ENCODE data around the gene KCMF1.

The KCMF1 gene

DNA sequence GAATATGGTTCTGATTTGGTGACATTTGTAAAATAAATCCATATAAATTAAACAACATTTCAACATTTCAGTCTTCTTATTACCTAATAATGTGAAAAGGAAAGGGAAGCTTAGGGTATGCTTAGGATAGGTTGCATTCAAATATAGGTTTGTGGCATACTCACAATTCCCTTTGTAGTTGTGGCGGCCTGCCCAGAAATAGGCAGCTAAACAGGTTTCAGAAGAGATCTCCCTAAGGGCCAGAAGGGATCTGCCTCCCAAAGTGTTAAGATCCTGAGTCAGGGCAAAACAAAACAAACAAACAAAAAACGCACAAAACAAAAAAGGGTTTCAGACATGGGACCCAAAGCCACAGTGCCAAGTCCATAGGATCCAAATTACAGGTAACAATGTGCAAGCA lies 120.9 kb downstream of the KCMF1 start:
- TF ChIP-seq, protein P1, sequence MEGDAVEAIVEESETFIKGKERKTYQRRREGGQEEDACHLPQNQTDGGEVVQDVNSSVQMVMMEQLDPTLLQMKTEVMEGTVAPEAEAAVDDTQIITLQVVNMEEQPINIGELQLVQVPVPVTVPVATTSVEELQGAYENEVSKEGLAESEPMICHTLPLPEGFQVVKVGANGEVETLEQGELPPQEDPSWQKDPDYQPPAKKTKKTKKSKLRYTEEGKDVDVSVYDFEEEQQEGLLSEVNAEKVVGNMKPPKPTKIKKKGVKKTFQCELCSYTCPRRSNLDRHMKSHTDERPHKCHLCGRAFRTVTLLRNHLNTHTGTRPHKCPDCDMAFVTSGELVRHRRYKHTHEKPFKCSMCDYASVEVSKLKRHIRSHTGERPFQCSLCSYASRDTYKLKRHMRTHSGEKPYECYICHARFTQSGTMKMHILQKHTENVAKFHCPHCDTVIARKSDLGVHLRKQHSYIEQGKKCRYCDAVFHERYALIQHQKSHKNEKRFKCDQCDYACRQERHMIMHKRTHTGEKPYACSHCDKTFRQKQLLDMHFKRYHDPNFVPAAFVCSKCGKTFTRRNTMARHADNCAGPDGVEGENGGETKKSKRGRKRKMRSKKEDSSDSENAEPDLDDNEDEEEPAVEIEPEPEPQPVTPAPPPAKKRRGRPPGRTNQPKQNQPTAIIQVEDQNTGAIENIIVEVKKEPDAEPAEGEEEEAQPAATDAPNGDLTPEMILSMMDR (IDR thresholded peaks at IDR 0.05; ENCODE audit: low read depth, low read length, missing control alignments) = no peak
- DNase-seq (ENCODE audit: low read depth) = no peak
- H3K4me3 ChIP-seq (ENCODE audit: low read depth, low read length) = no peak overlapping the region

DNA sequence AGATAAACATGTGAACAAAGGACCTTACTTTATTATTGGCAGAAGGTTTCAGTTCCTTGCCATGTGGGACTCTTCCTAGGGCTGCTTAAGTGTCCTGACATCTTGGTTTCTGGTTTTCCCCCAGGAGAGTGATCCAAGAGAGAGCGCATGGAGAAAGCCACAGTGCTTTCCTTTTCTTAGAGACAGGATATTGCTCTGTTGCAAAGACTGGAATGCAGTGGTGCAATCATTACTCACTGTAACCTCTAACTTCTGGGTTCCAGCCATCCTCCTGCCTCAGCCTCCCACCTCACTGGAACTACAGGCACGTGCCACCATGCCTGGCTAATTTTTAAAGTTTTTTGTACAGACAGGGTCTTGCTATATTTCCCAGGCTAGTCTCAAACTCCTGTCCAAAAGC lies 124.1 kb downstream of the KCMF1 start:
- no peak overlapping the region for H3K4me3 ChIP-seq (ENCODE audit: low read depth, low read length)
- TF ChIP-seq, protein P1 (IDR thresholded peaks at IDR 0.05; ENCODE audit: low read depth, low read length, missing control alignments) = no peak
- DNase-seq (ENCODE audit: low read depth) = no peak

DNA sequence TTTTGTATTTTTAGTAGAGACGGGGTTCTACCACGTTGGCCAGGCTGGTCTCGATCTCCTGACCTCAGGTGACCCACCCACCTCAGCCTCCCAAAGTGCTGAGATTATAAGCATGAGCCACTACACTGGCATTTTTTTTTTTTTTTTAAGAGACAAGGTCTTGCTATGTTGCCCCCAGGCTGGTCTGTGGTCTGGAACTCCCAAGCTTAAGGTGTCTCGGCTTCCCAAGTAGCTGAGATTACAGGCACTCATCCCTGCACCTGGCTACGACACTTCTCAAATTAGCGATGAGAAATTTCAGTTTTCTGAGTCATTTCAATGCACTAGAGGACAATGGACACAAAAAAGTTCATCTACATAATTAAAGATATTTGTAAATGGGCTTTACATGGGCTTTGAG lies 125.7 kb downstream of the KCMF1 start:
- no peak for DNase-seq (ENCODE audit: low read depth)
- no peak overlapping the region for H3K4me3 ChIP-seq (ENCODE audit: low read depth, low read length)
- TF ChIP-seq, protein P1 (IDR thresholded peaks at IDR 0.05; ENCODE audit: low read depth, low read length, missing control alignments) = no peak

DNA sequence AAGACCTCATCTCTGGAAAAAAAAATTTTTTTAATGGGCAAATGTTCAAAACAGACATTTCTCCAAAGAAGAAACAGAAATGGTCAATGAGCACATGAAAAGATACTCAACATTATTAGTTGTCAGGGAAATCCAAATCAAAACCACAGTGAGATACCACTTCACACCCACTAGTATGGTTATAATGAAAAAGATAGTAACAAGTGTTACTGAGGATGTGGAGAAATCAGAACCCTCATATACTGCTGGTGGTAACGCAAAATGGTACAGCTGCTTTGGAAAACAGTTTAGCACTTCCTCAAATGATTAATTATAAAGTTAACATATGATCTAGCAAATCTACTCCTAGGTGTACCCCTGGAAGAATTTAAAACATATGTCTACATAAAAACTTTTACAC lies 133.3 kb downstream of the KCMF1 start:
- no peak for DNase-seq (ENCODE audit: low read depth)
- TF ChIP-seq, protein P1 (IDR thresholded peaks at IDR 0.05; ENCODE audit: low read depth, low read length, missing control alignments) = no peak
- no peak overlapping the region for H3K4me3 ChIP-seq (ENCODE audit: low read depth, low read length)

DNA sequence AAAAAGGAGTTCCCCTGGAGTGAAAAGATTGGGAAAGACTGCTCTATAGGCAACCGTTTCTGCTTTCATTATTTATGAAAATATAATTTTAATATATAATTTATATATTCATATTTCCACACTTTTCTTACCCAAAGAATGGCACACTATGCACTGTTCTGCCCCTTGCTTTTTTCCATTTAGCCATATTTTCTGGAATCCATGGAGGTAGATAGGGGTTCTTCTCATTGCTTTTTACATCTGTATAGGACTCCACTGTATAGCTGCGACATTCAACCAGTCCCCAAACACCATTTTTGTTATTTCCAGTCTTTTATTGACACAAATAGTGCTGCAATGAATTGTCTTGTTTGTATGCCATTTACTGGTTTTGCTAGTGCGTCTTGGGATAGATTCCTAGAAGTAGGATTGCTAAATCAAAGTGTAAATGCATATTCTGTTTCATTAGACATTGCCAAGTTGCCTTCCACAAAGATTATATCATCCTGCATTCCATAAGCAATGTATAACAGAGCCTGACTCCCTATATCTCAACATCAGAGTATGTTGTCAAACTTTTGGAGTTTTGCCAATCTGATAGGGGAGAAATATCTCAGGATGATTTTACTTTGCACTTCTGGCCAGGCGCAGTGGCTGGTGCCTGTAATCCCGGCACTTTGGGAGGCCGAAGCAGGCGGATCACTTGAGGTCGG lies 135.7 kb downstream of the KCMF1 start:
- TF ChIP-seq, protein P1 (IDR thresholded peaks at IDR 0.05; ENCODE audit: low read depth, low read length, missing control alignments) = no peak
- no peak overlapping the region for H3K4me3 ChIP-seq (ENCODE audit: low read depth, low read length)
- DNase-seq (ENCODE audit: low read depth) = no peak

Measured in GM12864 (cell line).